DMS153 treated with DMSO at 0.1 percent for 48 hours (cell line): ENCODE results near the gene C1orf74.

ENCODE experiments used
- DNase-seq: peaks from one replicate; lab custom pipeline; 2025; ENCODE audit not compliant: unreplicated experiment; lab: John Stamatoyannopoulos, UW

Gene C1orf74

DNA sequence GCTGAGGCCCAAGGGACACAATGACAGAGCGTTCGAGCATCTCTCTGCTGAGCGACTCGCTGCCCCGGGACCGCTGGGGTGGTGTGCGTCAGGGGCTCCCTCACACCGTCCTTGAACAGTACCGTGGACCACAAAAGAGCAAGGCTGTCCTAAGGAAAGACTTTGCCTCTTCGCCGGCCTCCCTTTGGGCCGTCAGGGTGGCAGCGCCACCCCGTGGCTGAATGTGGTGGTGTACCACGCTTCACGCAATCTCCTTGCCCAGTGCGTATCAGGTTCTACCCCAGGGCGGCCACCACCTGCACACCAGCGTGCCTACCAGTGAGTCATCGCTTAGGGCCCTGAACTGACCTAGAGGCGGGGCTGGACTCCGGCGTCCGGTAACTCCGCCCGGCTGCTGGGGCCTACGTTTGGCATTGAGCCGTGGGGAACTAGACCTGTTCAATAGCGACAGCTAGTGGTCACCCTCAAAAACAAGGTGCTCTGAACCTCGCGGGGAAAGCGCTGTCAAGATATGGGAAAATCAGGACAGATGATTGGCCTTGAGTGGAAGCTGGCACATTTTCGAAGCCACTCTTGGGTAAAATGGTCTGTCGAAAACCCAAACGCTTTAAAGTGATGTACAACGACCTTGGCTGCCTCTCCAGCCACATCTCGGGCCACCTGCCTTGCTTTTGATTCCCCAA is 36.6 kb downstream of the C1orf74 start:
- no peak for DNase-seq

DNA sequence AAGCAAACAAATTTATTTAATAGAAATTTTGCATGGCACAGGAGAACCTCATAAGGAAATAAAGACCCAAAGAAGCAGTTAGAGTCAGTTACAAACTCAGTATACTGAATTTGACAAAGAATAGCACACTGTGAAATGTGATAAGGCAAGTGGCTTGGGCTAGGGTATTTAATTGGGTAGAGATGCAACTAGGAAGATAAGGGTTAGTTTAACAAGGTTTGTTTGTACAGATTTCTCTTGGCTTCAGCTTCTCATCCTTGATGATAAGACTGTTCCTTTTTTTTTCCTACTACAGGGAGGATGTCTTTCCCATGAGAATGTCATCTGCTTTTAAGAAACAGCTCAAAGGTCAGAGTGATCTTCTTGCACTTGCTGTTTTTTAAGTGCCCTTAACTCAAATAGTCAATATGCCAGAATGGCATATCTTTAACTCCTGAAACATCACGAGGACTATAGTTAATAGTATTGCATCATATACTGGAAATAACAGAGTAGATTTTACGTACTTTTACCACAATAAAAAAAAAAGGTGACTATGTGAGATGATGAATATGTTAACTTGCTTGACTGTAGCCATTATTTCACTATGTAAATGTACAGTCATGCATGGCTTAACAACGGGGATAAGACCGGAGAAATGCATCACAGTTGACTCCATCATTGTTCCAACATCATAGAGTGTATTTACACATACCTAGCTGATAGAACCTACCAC is 37.8 kb downstream of the C1orf74 start:
- DNase-seq: no peak

DNA sequence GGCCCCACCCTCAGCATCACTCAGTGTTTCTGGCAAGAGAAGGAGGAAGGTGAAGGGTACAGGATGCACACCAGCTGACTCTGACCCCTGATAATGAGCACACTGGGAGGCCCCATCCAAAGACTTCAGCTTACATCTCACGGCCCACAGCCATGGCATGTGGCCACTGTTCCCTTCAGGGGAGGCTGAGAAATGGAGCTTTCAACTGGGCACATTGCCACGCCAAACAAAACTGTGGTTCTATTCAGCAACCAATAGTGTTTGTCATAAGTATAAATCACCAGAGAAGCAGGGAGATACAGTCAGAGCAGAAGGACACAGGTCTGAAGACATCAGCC is 41.2 kb downstream of the C1orf74 start:
- no peak for DNase-seq

DNA sequence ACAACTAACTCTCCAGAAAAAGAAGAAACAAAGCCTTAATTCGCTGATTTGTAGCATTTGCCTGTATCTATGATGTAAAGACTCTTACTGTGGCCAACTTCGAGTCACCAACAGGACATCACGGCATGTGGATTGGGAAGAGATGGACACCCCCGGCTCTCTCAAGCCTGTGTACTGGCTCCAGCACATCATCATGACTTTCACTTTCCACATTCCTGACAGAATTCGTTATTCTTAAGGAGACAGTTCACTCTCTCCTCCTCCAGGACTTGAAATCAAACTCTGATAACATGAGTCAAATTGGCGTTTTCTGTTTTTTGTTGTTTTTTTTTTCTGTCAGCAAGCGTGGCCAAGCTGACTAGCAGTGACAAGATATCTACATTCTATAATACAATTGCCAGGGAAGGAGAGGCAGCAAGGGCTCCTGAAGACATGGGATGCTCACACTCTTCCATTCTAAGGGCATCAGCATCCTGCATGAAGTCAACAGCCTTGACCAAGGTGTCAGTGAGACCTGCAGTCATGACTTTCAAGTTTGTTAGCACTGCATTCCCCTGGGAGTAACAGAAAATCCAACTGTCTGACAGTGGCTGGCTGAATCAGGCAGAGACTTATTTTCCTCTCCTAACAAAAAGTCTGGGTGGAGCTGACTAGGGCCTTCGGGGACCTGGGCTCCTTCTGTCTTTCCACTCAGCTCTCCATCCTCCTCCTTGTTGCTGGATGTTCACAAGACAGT is 41.8 kb downstream of the C1orf74 start:
- DNase-seq: no peak

DNA sequence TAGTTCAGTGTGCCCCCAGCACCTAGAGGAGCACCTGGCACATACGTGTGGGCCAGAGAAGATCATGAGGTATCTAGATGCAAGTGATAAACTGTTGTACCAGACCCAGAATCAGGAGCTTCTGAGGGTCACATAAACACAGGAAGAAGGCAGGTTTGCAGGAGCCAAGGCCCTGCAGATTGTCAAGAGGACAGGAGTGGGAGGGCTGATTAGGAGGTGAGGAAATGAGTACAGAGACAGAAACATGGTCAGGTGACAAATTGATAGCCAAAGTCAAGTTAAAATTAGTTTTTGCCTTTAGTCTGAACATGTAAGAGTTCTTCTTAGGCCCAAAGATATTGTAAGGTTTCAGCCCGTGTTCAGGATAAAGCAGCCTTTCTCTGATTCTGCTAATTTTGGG is 42.5 kb downstream of the C1orf74 start:
- DNase-seq: no peak

DNA sequence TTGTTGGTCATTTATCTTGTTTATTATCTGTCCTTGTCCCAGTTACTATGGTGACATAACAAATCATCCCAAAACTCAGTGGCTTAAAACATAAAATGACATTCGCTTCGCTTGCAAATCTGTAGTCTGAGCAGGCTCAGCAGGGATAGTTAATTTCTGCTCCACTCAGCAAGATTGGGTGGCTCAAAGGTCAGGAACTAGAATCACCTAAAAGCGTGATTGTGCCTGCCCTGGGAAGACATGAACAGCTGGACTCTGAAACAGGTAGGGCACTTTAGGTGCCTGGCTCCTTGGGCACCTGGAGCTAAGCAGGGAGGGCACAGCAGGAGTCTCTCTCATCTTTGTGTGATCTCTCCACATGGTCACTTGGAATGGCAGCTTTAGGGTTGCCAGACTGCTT is 43.2 kb downstream of the C1orf74 start:
- DNase-seq: no peak

DNA sequence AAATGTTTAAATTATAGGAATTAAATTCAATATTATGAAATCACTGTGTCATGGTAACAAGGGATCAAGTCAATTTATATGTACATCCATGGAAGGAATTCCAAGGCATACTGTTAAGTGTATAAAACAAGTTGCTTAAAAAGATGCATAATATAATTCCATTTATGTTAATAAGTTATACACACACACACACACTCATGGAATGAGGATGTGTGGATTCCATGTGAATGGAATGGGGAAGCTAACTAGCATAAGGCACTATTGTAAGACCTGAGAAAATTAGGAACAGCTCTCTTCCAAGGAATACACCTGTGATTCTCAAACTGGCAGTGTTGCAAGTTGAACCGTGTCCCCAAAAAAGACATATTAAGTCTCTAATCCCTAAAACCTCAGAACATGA is 46.1 kb downstream of the C1orf74 start:
- no peak for DNase-seq

DNA sequence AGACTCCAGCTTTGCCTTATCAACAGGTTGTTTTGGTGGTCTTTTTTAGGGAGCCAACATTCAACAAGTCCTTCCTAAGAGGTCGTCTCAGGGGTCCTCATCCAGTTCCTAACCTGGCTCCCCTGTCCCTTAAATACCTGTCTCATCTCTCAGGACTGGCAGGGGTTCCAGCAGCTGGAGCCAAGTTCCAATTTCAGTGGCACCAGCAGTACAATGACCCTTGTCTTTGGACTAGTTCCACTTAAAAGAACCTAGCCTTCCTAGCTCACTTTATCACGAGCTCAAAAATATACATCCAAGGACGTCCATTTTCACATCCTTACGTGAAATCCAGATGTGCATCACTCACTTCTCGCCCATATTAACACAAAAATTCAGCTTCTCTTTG is 47.2 kb downstream of the C1orf74 start:
- DNase-seq: no peak

DNA sequence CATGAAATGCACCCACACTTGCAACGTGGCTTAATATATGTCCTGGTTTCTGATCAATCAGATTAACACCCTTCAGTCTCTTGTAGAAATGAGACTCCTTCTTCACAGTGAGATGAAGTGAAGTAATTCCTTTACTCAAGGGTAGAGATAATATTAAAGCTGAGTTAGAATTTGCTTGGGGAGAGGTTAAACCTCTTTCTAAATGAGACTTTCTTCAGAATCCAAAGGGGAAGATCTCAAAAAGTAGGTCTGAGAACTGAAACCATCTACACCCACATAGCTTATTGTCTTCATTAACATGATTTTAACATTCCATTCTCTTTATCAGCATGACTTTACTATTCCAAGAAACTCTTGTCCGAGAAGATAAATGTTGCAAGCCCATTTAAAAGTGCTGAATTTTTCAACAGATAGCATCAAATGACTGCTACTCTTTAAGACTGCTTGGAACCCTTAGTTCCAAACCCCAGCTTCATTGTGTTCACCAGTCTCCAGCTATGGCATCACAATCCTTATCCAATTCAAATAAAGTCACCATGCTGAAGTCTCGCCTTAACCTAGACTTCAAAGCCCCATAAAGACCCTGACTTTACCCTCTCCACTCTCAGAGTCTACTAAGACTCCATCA is 47.8 kb downstream of the C1orf74 start:
- no peak for DNase-seq

DNA sequence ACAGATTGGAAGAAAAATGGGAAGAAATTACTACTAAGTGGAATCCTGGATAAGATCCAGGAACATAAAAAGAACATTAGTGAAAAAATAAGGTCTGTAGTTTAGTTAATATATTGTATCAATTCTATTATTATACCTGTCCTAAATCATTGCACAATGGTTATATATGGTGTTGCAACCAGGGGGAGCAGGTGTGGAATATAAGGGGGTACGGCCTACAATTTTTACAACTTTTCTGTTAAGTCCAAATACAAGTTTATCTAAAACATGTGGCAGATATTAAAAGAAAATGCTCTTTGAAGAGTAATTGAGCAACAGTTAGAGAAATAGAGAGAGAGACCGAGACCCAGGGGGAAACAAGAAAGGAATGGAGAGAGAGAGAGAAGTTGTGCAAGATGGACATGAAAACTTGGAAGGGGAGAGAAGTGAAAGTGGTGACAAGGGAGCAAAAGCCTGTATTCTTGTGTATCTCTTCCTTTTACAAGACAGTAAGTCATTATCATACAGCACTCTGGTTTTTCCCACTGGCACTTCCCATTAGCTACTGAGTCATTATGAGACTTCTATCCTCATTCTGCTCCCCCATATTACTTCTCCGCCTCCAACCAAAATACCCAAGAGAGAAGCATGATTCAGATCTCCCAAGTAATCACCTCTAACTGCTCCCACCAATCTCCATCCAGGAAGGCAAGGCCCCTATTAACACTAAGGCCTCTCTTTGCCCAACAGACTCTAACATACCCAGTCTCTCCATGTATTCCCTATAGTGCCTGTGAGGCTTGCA is 50.8 kb downstream of the C1orf74 start:
- DNase-seq: no peak

DNA sequence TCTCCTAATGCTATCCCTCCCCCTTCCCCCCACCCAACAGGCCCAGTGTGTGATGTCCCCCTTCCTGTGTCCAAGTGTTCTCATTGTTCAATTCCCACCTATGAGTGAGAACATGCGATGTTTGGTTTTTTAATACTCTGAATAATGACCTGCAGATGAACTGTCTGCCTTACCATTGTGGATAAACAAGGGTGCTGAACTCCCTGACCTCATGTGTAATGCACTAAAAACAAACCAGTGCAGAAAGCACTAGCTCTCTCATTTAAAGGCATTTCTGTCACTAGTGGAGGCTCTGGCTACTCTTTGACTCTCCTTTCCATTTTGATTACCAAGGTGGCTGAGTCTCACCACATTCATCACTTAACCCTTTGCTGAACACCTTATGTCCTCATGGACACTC is 51.6 kb downstream of the C1orf74 start:
- no peak for DNase-seq

DNA sequence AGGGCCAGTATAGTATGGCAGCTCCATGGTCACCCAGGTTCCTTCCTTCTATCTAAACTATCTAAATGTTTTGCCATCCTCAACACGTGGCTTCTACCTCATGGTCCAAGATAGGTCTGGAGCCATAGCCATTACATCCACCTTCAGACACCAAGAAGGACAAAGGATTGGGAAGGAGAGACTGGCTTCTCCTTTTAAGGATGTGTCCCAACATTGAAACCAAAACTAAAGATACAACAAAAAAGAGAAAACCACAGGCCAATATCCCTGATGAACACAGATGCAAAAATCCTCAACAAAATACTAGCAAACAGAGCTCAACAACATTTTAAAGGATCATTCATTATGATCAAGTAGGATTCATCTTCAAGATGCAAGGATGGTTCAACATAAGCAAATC is 54.9 kb downstream of the C1orf74 start:
- no peak for DNase-seq
